BLaER1 treated with 17β-estradiol and CSF1 and Interleukin-3, amounts not matched to agents 10 nM and 100 nM (cell line): ENCODE measurements around the gene GPR32.
"Not testable (repeated sequence)": the region's sequence is repeated elsewhere in the genome, so short reads cannot be mapped to it uniquely, and the experiment has no call there.

Experiments
- H3K27ac ChIP-seq, 11 experiments: shearing (Covaris generic); formaldehyde crosslinking; 2 replicates each; pipeline ENCODE4 v1.8.1; 2022
- H3K27me3 ChIP-seq, 11 experiments: shearing (Covaris generic); formaldehyde crosslinking; 2 replicates each; pipeline ENCODE4 v1.8.1; 2022
- H3K36me3 ChIP-seq, 11 experiments: shearing (Covaris generic); formaldehyde crosslinking; 2 replicates each; pipeline ENCODE4 v1.8.1; 2022
- H3K4me1 ChIP-seq, 10 experiments: shearing (Covaris generic); formaldehyde crosslinking; 2 replicates each; pipeline ENCODE4 v1.8.1; 2022
- H3K4me2 ChIP-seq, 11 experiments: shearing (Covaris generic); formaldehyde crosslinking; 2 replicates each; pipeline ENCODE4 v1.8.1; 2022
- H3K4me3 ChIP-seq, 10 experiments: shearing (Covaris generic); formaldehyde crosslinking; 2 replicates each; pipeline ENCODE4 v1.8.1; 2022
- H3K9ac ChIP-seq, 11 experiments: shearing (Covaris generic); formaldehyde crosslinking; 2 replicates each; pipeline ENCODE4 v1.8.1; 2022
- H3K9me3 ChIP-seq, 11 experiments: shearing (Covaris generic); formaldehyde crosslinking; replicated peaks in 1 of 11; 2 replicates each; pipeline ENCODE4 v1.8.1; 2022
- H4K20me1 ChIP-seq, 11 experiments: shearing (Covaris generic); formaldehyde crosslinking; 2 replicates each; pipeline ENCODE4 v1.8.1; 2022
- Cebpa-rat ChIP-seq, 11 experiments: shearing (Covaris generic); IDR thresholded peaks; 2 replicates each; pipeline ENCODE4 v1.8.1; 2022

Gene GPR32

GRCh38 chr19:50776131-50776530, 5.9 kb downstream of the GPR32 start:
- H3K27me3 ChIP-seq, result peaks cover 51 to 74% (median 67%) of the 10 kb centered on the region in 11 experiments
- peaks cover 0 to 41% (median 24%) of the 10 kb centered on the region in 11 experiments; a peak in 16 of 22 replicates for H4K20me1 ChIP-seq
- H3K4me2 ChIP-seq, result no peak overlapping the region
- no peak for TF ChIP-seq Cebpa-rat (IDR thresholded peaks at IDR 0.05)
- no peak overlapping the region for H3K27ac ChIP-seq
- H3K9ac ChIP-seq, result no peak overlapping the region
- H3K4me1 ChIP-seq, result peaks cover 9 to 37% (median 31%) of the 10 kb centered on the region in 10 experiments; a peak in 19 of 20 replicates
- peaks cover 0 to 23% (median 8%) of the 10 kb centered on the region in 11 experiments; a peak in 14 of 22 replicates for H3K9me3 ChIP-seq
- no peaks in the 10 kb centered on the region for H3K36me3 ChIP-seq
- no peak overlapping the region for H3K4me3 ChIP-seq

DNA sequence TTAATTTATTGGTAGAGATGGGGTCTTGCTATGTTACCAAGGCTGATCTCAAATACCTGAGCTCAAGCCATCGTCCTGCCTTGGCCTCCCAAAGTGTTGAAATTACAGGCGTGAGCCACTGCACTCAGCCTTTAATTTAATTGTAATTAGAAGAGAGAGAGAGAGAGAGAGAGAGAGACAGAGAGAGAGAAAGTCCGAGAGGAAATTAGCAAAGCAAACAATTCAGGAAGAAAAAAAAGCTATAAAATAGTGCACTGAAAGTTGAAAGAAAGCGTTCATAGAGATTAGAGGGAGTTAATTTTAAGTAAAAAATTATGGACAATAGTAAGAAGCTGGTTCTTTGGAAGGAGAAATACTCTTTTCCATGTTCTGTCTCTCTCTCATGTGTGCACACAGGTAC, 7.0 kb downstream of the GPR32 start:
- H3K36me3 ChIP-seq, result no peaks in the 10 kb centered on the region
- no peak for TF ChIP-seq Cebpa-rat (IDR thresholded peaks at IDR 0.05)
- peaks cover 62 to 86% (median 78%) of the 10 kb centered on the region in 11 experiments for H3K27me3 ChIP-seq
- no peak overlapping the region for H3K9ac ChIP-seq
- peaks cover 9 to 46% (median 42%) of the 10 kb centered on the region in 10 experiments; a peak in 19 of 20 replicates for H3K4me1 ChIP-seq
- peak overlapping the region; percentile 73 to 92 (median 84); a peak in 21 of 22 replicates for H3K4me2 ChIP-seq
- H3K27ac ChIP-seq, result no peak overlapping the region
- H4K20me1 ChIP-seq, result peaks cover 0 to 50% (median 24%) of the 10 kb centered on the region in 11 experiments; a peak in 16 of 22 replicates
- peaks cover 0 to 22% (median 8%) of the 10 kb centered on the region in 11 experiments; a peak in 14 of 22 replicates for H3K9me3 ChIP-seq
- H3K4me3 ChIP-seq, result peak overlapping the region in 2 of 10 experiments; percentile 10 to 12; a peak in 2 of 20 replicates

DNA sequence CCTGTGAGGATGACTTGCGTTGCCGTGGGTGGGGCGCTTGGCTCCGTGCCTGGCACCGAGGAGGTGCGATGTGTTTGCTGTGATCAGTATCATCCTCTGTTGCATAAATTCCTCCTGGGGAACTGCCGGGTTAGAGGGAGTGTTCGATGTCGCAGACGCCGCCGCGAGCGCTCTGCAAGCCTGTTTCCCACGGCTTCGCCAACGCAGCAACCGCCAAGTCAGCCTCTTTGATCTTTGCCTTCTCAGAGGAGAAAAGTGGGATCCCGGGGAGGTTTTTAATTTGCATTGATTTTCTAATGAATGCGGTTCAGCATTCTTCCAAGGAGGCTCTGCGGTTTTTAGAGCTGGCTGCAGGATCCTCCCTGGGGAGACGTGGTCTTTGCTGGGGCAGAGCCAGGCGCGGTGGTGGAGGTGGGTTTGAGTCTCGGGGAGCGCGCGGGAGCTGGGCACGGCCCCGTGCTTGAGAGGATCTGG, 7.6 kb downstream of the GPR32 start:
- Histone ChIP-seq H3K36me3 (no peaks in the 10 kb centered on the region), H3K4me2 (peak overlapping the region; percentile 73 to 92 (median 84)), H3K4me1 (peaks cover 9 to 52% (median 48%) of the 10 kb centered on the region in 10 experiments; a peak in 19 of 20 replicates), H4K20me1 (peaks cover 0 to 55% (median 24%) of the 10 kb centered on the region in 11 experiments; a peak in 16 of 22 replicates), H3K27me3 (peaks cover 68 to 92% (median 84%) of the 10 kb centered on the region in 11 experiments), H3K4me3 (peak overlapping the region in 6 of 10 experiments; percentile 10 to 60 (median 28); a peak in 12 of 20 replicates), H3K9me3 (peaks cover 0 to 16% (median 7%) of the 10 kb centered on the region in 11 experiments; a peak in 14 of 22 replicates), H3K27ac (no peak overlapping the region), H3K9ac (no peak overlapping the region)
- TF ChIP-seq Cebpa-rat (IDR thresholded peaks at IDR 0.05), result no peak

GRCh38 chr19:50778906-50779430, 8.7 kb downstream of the GPR32 start:
- no peaks in the 10 kb centered on the region for H3K36me3 ChIP-seq
- TF ChIP-seq Cebpa-rat (IDR thresholded peaks at IDR 0.05), result no peak
- H4K20me1 ChIP-seq, result peaks cover 0 to 62% (median 24%) of the 10 kb centered on the region in 11 experiments; a peak in 16 of 22 replicates
- H3K4me3 ChIP-seq, result no peak overlapping the region
- H3K9me3 ChIP-seq, result peaks cover 0 to 16% (median 7%) of the 10 kb centered on the region in 11 experiments; a peak in 13 of 22 replicates
- no peak overlapping the region for H3K4me2 ChIP-seq
- peaks cover 70 to 94% (median 90%) of the 10 kb centered on the region in 11 experiments for H3K27me3 ChIP-seq
- no peak overlapping the region for H3K9ac ChIP-seq
- H3K4me1 ChIP-seq, result peaks cover 13 to 62% (median 55%) of the 10 kb centered on the region in 10 experiments
- no peak overlapping the region for H3K27ac ChIP-seq

DNA sequence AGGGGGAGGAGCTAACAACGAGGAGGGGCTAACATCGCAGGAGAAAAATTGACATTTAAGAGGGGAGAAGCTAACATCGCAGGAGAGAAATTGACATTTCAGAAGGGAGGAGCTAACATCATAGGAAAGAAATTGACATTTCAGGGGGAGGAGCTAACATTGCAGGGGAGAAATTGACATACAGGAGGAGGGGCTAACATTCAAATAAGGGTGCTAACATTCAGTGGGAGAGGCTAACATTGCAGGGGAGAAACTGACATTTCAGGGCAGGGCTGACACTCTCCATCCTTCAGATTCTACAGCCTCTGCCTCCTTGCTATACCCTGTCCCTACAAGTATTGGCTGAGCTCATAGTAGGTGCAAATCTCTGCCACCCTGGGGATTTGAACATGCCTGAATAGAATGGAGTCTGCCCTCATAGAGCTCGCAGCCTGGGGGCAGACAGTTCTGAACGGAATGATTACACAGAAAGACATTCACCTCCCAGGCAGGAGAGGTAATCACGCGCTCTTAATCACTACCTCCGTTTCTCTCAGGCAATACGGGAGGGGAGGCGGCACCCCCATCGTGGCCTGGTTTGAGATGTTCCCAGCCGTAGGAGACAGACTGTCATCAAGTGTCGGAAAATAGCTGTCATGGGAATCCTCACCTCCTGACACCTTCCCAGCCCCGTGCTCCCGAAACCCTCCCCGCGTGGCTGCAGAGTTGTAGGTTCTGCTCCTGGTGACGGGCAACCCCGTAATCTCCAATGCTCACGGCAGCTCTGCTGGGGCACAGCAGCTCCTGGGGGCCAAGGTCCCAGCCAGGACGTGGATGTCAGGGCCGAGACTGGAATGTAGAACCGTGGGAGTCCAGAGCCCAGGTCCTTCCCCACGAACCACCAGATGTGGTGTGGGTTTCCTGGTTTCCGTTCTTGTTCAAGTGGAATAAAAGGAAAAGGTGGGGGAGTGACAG, 9.5 kb downstream of the GPR32 start:
- Histone ChIP-seq H3K4me1 (peaks cover 13 to 65% (median 55%) of the 10 kb centered on the region in 10 experiments), H3K9ac (no peak overlapping the region), H3K4me3 (no peak overlapping the region), H4K20me1 (peaks cover 0 to 62% (median 24%) of the 10 kb centered on the region in 11 experiments; a peak in 16 of 22 replicates), H3K4me2 (peak overlapping the region in 9 of 11 experiments; percentile 8 to 86 (median 64); a peak in 11 of 22 replicates), H3K27ac (no peak overlapping the region), H3K9me3 (peaks cover 0 to 16% (median 7%) of the 10 kb centered on the region in 11 experiments; a peak in 13 of 22 replicates), H3K27me3 (peaks cover 70 to 86% (median 85%) of the 10 kb centered on the region in 11 experiments), H3K36me3 (no peaks in the 10 kb centered on the region)
- TF ChIP-seq Cebpa-rat (IDR thresholded peaks at IDR 0.05), result no peak

DNA sequence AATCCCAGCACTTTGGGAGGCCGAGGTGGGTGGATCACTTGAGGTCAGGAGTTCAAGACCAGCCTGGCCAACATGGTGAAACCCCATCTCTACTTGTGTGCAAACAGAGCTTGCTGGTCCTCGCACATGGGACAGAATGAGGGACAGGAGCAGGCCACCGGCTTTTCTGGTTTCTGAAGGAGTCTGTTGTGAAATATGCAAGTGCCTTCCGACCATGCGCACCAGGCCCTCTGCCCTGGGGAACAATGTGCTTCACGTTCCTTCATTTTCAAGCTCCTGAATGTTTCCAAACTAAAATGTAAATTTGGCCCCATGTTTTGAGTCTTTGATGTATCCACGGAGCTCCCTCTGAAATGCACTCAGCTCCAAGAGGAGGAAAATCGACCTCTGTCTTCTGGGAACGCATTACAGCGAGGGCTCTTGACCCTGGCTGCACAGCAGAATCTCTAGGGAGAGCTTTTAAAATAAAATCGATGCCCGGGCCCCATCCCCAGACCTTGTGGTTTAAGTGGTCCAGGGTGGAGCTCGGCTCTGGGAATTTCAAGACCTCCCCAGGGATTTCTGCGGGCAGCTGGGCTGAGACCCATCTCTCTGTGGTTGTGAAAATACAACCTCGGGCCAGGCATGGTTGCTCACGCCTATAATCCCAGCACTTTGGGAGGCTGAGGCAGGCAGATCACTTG, 10.6 kb downstream of the GPR32 start:
- Histone ChIP-seq H4K20me1 (peaks cover 0 to 62% (median 24%) of the 10 kb centered on the region in 11 experiments; a peak in 16 of 22 replicates), H3K4me1 (peaks cover 13 to 65% (median 55%) of the 10 kb centered on the region in 10 experiments), H3K27me3 (peaks cover 70 to 75% (median 75%) of the 10 kb centered on the region in 11 experiments), H3K9ac (no peak overlapping the region), H3K36me3 (no peaks in the 10 kb centered on the region), H3K27ac (no peak overlapping the region), H3K4me2 (peak overlapping the region in 9 of 11 experiments; percentile 39 to 86 (median 64); a peak in 18 of 22 replicates), H3K9me3 (peaks cover 0 to 16% (median 7%) of the 10 kb centered on the region in 11 experiments; a peak in 13 of 22 replicates), H3K4me3 (no peak overlapping the region)
- no peak; a peak in 1 of 22 replicates for TF ChIP-seq Cebpa-rat (IDR thresholded peaks at IDR 0.05)

DNA sequence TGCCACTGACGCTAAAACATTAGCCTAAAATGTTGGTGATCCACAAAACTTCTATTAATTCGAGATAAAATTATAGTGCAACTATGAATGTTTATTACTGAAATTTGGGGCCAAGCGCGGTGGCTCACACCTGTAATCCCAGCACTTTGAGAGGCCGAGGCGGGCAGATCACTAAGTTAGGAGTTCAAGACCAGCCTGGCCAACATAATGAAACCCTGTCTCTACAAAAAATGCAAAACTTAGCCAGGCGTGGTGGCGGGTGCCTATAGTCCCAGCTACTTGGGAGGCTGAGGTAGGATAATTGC, 13.5 kb downstream of the GPR32 start:
- H3K4me3 ChIP-seq, result not testable (repeated sequence)
- H4K20me1 ChIP-seq, result peaks cover 0 to 47% (median 15%) of the 10 kb centered on the region in 11 experiments; a peak in 13 of 22 replicates
- H3K27me3 ChIP-seq, result peaks cover 42 to 46% (median 46%) of the 10 kb centered on the region in 11 experiments

GRCh38 chr19:50784710-50785109, 14.4 kb downstream of the GPR32 start:
- Histone ChIP-seq H3K4me3 (no peak overlapping the region), H3K36me3 (no peaks in the 10 kb centered on the region), H4K20me1 (peaks cover 0 to 38% (median 15%) of the 10 kb centered on the region in 11 experiments; a peak in 12 of 22 replicates), H3K27ac (no peak overlapping the region), H3K9ac (no peak overlapping the region), H3K4me1 (peaks cover 4 to 46% (median 36%) of the 10 kb centered on the region in 10 experiments), H3K4me2 (no peak overlapping the region), H3K9me3 (no peaks in the 10 kb centered on the region), H3K27me3 (peaks cover 33 to 37% (median 37%) of the 10 kb centered on the region in 11 experiments)
- no peak for TF ChIP-seq Cebpa-rat (IDR thresholded peaks at IDR 0.05)

More for the DNA sequence above, 13.5 kb downstream of the GPR32 start:
- H3K9me3 ChIP-seq, H3K9ac ChIP-seq, H3K36me3 ChIP-seq, H3K27ac ChIP-seq: not testable (repeated sequence)
- H3K4me2 ChIP-seq, result peak overlapping the region in 3 of 11 experiments; percentile 24 to 36 (median 32); a peak in 4 of 22 replicates
- peaks cover 4 to 47% (median 38%) of the 10 kb centered on the region in 10 experiments for H3K4me1 ChIP-seq
